ENCODE results near the gene ATRNL1.
"Not testable (repeated sequence)": the region's sequence is repeated elsewhere in the genome, so short reads cannot be mapped to it uniquely, and the experiment has no call there.

The ATRNL1 gene

GRCh38 chr10:115091161-115091560, 2.0 kb upstream of the ATRNL1 start:
- DNase-seq (ENCODE audit: low read depth) = no peak

GRCh38 chr10:115092258-115092554, 959 bp upstream of the ATRNL1 start:
- DNase-seq (ENCODE audit: low read depth) = no peak

- no peak for DNase-seq (ENCODE audit: low read depth)
Observed at GRCh38 chr10:115092555-115093285, 445 bp upstream of the ATRNL1 start.

- no peak for DNase-seq (ENCODE audit: low read depth)
Observed at GRCh38 chr10:115093776-115094408, 727 bp downstream of the ATRNL1 start.

- no peak for DNase-seq (ENCODE audit: low read depth)
Observed at GRCh38 chr10:115094416-115095140, 1.4 kb downstream of the ATRNL1 start.

GRCh38 chr10:115095758-115096157, 2.6 kb downstream of the ATRNL1 start:
- DNase-seq (ENCODE audit: low read depth) = no peak

GRCh38 chr10:115103700-115104099, 10.5 kb downstream of the ATRNL1 start:
- no peak for DNase-seq (ENCODE audit: low read depth)

- DNase-seq (ENCODE audit: low read depth) = not testable (repeated sequence)
Observed at GRCh38 chr10:115105411-115105810, 12.2 kb downstream of the ATRNL1 start.

GRCh38 chr10:115107830-115108229, 14.7 kb downstream of the ATRNL1 start:
- DNase-seq (ENCODE audit: low read depth) = no peak

GRCh38 chr10:115117301-115117700, 24.1 kb downstream of the ATRNL1 start:
- no peak for DNase-seq (ENCODE audit: low read depth)

GRCh38 chr10:115118346-115118745, 25.2 kb downstream of the ATRNL1 start:
- DNase-seq (ENCODE audit: low read depth) = no peak

- no peak for DNase-seq (ENCODE audit: low read depth)
Observed at GRCh38 chr10:115125505-115125904, 32.3 kb downstream of the ATRNL1 start.

- no peak for DNase-seq (ENCODE audit: low read depth)
Observed at GRCh38 chr10:115129752-115130151, 36.6 kb downstream of the ATRNL1 start.

GRCh38 chr10:115136616-115137015, 43.5 kb downstream of the ATRNL1 start:
- no peak for DNase-seq (ENCODE audit: low read depth)

- no peak for DNase-seq (ENCODE audit: low read depth)
Observed at GRCh38 chr10:115141254-115141653, 48.1 kb downstream of the ATRNL1 start.

- no peak for DNase-seq (ENCODE audit: low read depth)
Observed at GRCh38 chr10:115157357-115157756, 64.2 kb downstream of the ATRNL1 start.

- DNase-seq (ENCODE audit: low read depth) = no peak
Observed at GRCh38 chr10:115163129-115163528, 70.0 kb downstream of the ATRNL1 start.

GRCh38 chr10:115164220-115164619, 71.1 kb downstream of the ATRNL1 start:
- DNase-seq (ENCODE audit: low read depth) = no peak

- DNase-seq (ENCODE audit: low read depth) = no peak
Observed at GRCh38 chr10:115167751-115168150, 74.6 kb downstream of the ATRNL1 start.

- DNase-seq (ENCODE audit: low read depth) = no peak
Observed at GRCh38 chr10:115171392-115171960, 78.3 kb downstream of the ATRNL1 start.

- DNase-seq (ENCODE audit: low read depth) = no peak
Observed at GRCh38 chr10:115173915-115174443, 80.8 kb downstream of the ATRNL1 start.

GRCh38 chr10:115207276-115207675, 114.1 kb downstream of the ATRNL1 start:
- DNase-seq (ENCODE audit: low read depth) = peak; percentile 5

GRCh38 chr10:115209133-115209532, 116.0 kb downstream of the ATRNL1 start:
- DNase-seq (ENCODE audit: low read depth) = peak; percentile 4

All from GM04503 (cell line).